ENCODE data around the gene CCN2. TPM values are rescaled to one million over a fixed set of nuclear protein-coding genes. Genes with fewer than 3 reads are reported as not detected.

CCN2 gene
- total RNA-seq, 1 experiment from 2014 or later = 44.1 TPM

DNA sequence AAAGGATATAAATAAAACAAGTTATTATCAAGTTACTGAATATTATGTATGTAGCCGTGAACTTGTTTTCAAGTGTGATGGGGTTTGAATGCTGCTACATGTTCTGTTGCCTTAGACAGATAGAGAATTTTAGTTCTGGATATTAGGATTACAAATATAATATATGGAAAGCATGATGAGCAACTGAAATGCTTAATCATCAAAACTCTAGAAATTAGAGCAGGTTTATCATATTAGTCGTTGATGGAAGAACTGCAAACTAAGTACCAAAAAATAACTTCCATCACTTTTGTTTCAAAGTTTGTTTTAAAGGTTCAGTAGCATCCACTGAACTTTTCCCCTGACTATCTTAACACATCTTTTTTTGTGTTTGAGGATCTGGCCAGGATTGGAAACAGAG is 49.1 kb upstream of the CCN2 start:
- no peak overlapping the region for H2AK5ac ChIP-seq (ENCODE audit: insufficient read length, low read length)
- H3K27me3 Mint-ChIP-seq (ENCODE audit: low read depth) = no peaks in the 10 kb centered on the region; the same call in 1 of the 2 replicates
- H3K18ac ChIP-seq (ENCODE audit: insufficient read length, low read depth, low read length) = no peak overlapping the region
- H4K8ac ChIP-seq (replicated peaks; ENCODE audit: insufficient read length, low read depth, low read length) = no peak overlapping the region
- H3K9me3 Mint-ChIP-seq = peaks cover 13 to 14% of the 10 kb centered on the region in 2 experiments
- H3K27ac ChIP-seq (ENCODE audit: insufficient read length, low read depth, low read length) = no peak overlapping the region
- H2BK5ac ChIP-seq (ENCODE audit: insufficient read length, low read length) = no peak overlapping the region
- no peak overlapping the region for H3K56ac ChIP-seq (ENCODE audit: insufficient read length, low read depth, low read length)
- H2BK12ac ChIP-seq (ENCODE audit: insufficient read length, low read depth, low read length) = no peak overlapping the region
- H4K5ac ChIP-seq (ENCODE audit: insufficient read length, low read depth, low read length) = no peak overlapping the region
- no peaks in the 10 kb centered on the region; the same call in 1 of the 2 replicates for H3K27me3 ChIP-seq (ENCODE audit: insufficient read depth, low read length)
- H3K23me2 ChIP-seq (ENCODE audit: insufficient read length, low read depth, low read length, poor library complexity, severe bottlenecking) = no peaks in the 10 kb centered on the region
- no peaks in the 10 kb centered on the region for H3K4me1 ChIP-seq (ENCODE audit: insufficient read depth, low read length)
- H3K36me3 Mint-ChIP-seq (ENCODE audit: insufficient read depth in 1 of 3, low read depth in 3 of 3) = peaks cover 10 to 19% (median 16%) of the 10 kb centered on the region in 3 experiments
- H3K27ac Mint-ChIP-seq = no peak overlapping the region
- H3K4me3 Mint-ChIP-seq = no peak overlapping the region
- no peaks in the 10 kb centered on the region for H3K79me2 ChIP-seq (ENCODE audit: insufficient read depth, low read length)
- peaks cover 7% of the 10 kb centered on the region for H3K9me3 ChIP-seq (ENCODE audit: control insufficient read depth, low read depth, low read length)
- DNase-seq = no peak
- H3K4me2 ChIP-seq (ENCODE audit: insufficient read depth, insufficient read length, low read length) = no peak overlapping the region
- H3K79me1 ChIP-seq (ENCODE audit: insufficient read depth, low read depth, low read length, poor library complexity, severe bottlenecking) = no peaks in the 10 kb centered on the region
- H3K4me1 Mint-ChIP-seq = peaks cover 5 to 13% of the 10 kb centered on the region in 2 experiments
- no peaks in the 10 kb centered on the region for H4K20me1 ChIP-seq (ENCODE audit: control insufficient read depth, insufficient read depth, insufficient read length)
- no peak overlapping the region for H4K91ac ChIP-seq (ENCODE audit: insufficient read length, low read depth, low read length)
- H2BK120ac ChIP-seq (ENCODE audit: low read depth, low read length, poor library complexity, severe bottlenecking) = no peak overlapping the region
- no peak overlapping the region for H3K14ac ChIP-seq (ENCODE audit: insufficient read depth, low read length)
- no peak overlapping the region for H2BK15ac ChIP-seq (ENCODE audit: low read depth, low read length)
- H3K4ac ChIP-seq (ENCODE audit: low read depth, low read length) = no peak overlapping the region
- H3K23ac ChIP-seq (ENCODE audit: insufficient read length, low read depth, low read length) = no peak overlapping the region
- H2AFZ ChIP-seq (ENCODE audit: low read length) = no peak overlapping the region
- H2BK20ac ChIP-seq (ENCODE audit: low read depth, low read length, poor library complexity, severe bottlenecking) = no peak overlapping the region
- H3T11ph ChIP-seq (ENCODE audit: low read length) = no peak overlapping the region
- TF ChIP-seq, protein P1, sequence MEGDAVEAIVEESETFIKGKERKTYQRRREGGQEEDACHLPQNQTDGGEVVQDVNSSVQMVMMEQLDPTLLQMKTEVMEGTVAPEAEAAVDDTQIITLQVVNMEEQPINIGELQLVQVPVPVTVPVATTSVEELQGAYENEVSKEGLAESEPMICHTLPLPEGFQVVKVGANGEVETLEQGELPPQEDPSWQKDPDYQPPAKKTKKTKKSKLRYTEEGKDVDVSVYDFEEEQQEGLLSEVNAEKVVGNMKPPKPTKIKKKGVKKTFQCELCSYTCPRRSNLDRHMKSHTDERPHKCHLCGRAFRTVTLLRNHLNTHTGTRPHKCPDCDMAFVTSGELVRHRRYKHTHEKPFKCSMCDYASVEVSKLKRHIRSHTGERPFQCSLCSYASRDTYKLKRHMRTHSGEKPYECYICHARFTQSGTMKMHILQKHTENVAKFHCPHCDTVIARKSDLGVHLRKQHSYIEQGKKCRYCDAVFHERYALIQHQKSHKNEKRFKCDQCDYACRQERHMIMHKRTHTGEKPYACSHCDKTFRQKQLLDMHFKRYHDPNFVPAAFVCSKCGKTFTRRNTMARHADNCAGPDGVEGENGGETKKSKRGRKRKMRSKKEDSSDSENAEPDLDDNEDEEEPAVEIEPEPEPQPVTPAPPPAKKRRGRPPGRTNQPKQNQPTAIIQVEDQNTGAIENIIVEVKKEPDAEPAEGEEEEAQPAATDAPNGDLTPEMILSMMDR (conservative IDR thresholded peaks at IDR 0.05) = no peak
- H3K9ac ChIP-seq (ENCODE audit: extremely low read depth, insufficient read length, low read length) = no peak overlapping the region
- no CpG with 5 or more reads among the region's 2 CpGs for WGBS (ENCODE audit: extremely low coverage, insufficient read length, low lambda C conversion rate)

Data from H9 (cell line).